Panc1 (cell line): ENCODE measurements around the gene GGA1. TPM values are rescaled to one million over a fixed set of nuclear protein-coding genes. Genes with fewer than 3 reads are reported as not detected.

Source experiments
- ATAC-seq: fragments of 200-7000 bp; cut with Tn5 transposase; 2 replicates; pipeline ENCODE4 v1.9.1; 2020; ENCODE audit warnings: mild to moderate bottlenecking, moderate library complexity
- BruUV-seq: library from RNA; stranded (reverse); fragments of 400-500 nt; replicated peaks from 2 replicates; lab custom pipeline; 2021; lab: Mats Ljungman, UMichigan
- CTCF ChIA-PET: fragments of 300-600 bp; sonication (Branson Sonifier 250); formaldehyde crosslinking; loops from one replicate; lab custom pipeline; 2022; ENCODE audit warnings: antibody characterized with exemption; lab: Charles Lee
- POLR2A ChIA-PET: fragments of 300-600 bp; sonication (Branson Sonifier 250); formaldehyde crosslinking; loops from one replicate; lab custom pipeline; 2022; ENCODE audit warnings: antibody characterized with exemption; lab: Charles Lee
- DNase-seq: peaks from one replicate; pipeline ENCODE4 v3.0.0-alpha.2; 2010; ENCODE audit warnings: low read depth, low spot score
- H3K27ac ChIP-seq: 2 replicates; pipeline ENCODE4 v1.5.1; 2011; ENCODE audit warnings: mild to moderate bottlenecking, low read length, inconsistent platforms
- H3K27me3 ChIP-seq: fragments of 200-500 bp; sonication (Bioruptor generic); 2 replicates; pipeline ENCODE4 v1.6.0; 2014; ENCODE audit warnings: low read length, inconsistent platforms; ENCODE audit not compliant: control insufficient read depth, insufficient read depth
- H3K36me3 ChIP-seq: fragments of 200-500 bp; sonication (Bioruptor generic); 2 replicates; pipeline ENCODE4 v1.5.1; 2014; ENCODE audit warnings: inconsistent platforms, mild to moderate bottlenecking, low read length, moderate library complexity; ENCODE audit not compliant: control insufficient read depth, insufficient read depth
- H3K4me1 ChIP-seq: 2 replicates; pipeline ENCODE4 v1.5.1; 2011; ENCODE audit warnings: inconsistent platforms, mild to moderate bottlenecking, low read length, moderate library complexity; ENCODE audit not compliant: control insufficient read depth, insufficient read depth
- H3K4me3 ChIP-seq, 2 experiments: 2 replicates each; pipeline ENCODE4 v1.5.1; 2011 to 2012; ENCODE audit warnings: low read depth in 2 of 2, low read length in 2 of 2, mild to moderate bottlenecking in 2 of 2, inconsistent platforms in 1 of 2, moderate library complexity in 1 of 2
- H3K9me3 ChIP-seq: fragments of 200-500 bp; sonication (Bioruptor generic); 2 replicates; pipeline ENCODE4 v1.5.1; 2014; ENCODE audit warnings: low read depth, mild to moderate bottlenecking, inconsistent platforms, low read length, moderate library complexity; ENCODE audit not compliant: control insufficient read depth, insufficient read depth
- CTCF ChIP-seq: fragments of 450-650 bp; IDR thresholded peaks from 2 replicates; pipeline ENCODE4 v1.5.1; 2017; ENCODE audit warnings: mild to moderate bottlenecking
- POLR2AphosphoS5 ChIP-seq: IDR thresholded peaks from 2 replicates; pipeline ENCODE4 v1.6.1; 2012; ENCODE audit warnings: mild to moderate bottlenecking, low read depth, low read length, moderate library complexity
- REST ChIP-seq, 2 experiments: IDR thresholded peaks; 2 replicates each; pipeline ENCODE4 v1.6.1; 2011 to 2012; ENCODE audit warnings: low read depth in 2 of 2, control low read depth in 1 of 2, low read length in 1 of 2, mild to moderate bottlenecking in 1 of 2, moderate library complexity in 1 of 2; ENCODE audit not compliant: insufficient read depth in 1 of 2
- SIN3A ChIP-seq: IDR thresholded peaks from 2 replicates; pipeline ENCODE4 v1.6.1; 2012; ENCODE audit warnings: low read depth, mild to moderate bottlenecking, low read length, moderate library complexity, borderline replicate concordance; ENCODE audit not compliant: insufficient read depth
- TCF7L2 ChIP-seq: IDR thresholded peaks from 2 replicates; pipeline ENCODE4 v1.6.1; 2011; ENCODE audit warnings: mild to moderate bottlenecking, low read depth, low read length, inconsistent platforms
- in situ Hi-C: cut with HindIII; loops from 2 replicates; pipeline ENCODE4 v1.10.0; 2016; ENCODE audit warnings: low sequenced_read_pairs, low pct_unique_long_range_greater_than_20kb
- intact Hi-C: fragments of 100-400 bp; cut with micrococcal nuclease; formaldehyde crosslinking; loops from one replicate; pipeline ENCODE4 v1.10.0; 2022; ENCODE audit not compliant: unreplicated experiment
- total RNA-seq: library from RNA; stranded (reverse); gene quantifications from one replicate; pipeline ENCODE4 v1.2.1, GENCODE V29; 2021; ENCODE audit not compliant: unreplicated experiment

GGA1 gene
- total RNA-seq, 1 experiment from 2014 or later = 45.4 TPM

GRCh38 chr22:37591823-37592404 lies 16.7 kb upstream of the GGA1 start:
- intact Hi-C loops (loop anchor here (2.0 kb wide), 1 partner anchor 53 kb away; no protein-coding TSS in a partner anchor), in situ Hi-C loops (no loop called here)
- Histone ChIP-seq H3K9me3 (no peaks in the 10 kb centered on the region), H3K27me3 (no peaks in the 10 kb centered on the region), H3K27ac (no peak overlapping the region), H3K4me3 (0 out of 4 replicates have a peak overlapping the region, but pooled peaks of 1 of the 2 experiments have one; percentile 8), H3K4me1 (no peaks in the 10 kb centered on the region), H3K36me3 (no peaks in the 10 kb centered on the region)
- ATAC-seq (no peak), DNase-seq (no peak)
- CTCF ChIA-PET = interaction anchor here (0.6 to 1.4 kb wide), 12 partner anchors 10 to 134 kb away, joined by 3 to 19 read pairs (median 4); partner anchors contain the start of gene LGALS2
- POLR2A ChIA-PET = no interaction called here
- TF ChIP-seq CTCF (no peak), SIN3A (no peak), POLR2AphosphoS5 (no peak), REST (IDR thresholded peaks at IDR 0.05; ENCODE audit: insufficient read depth in 1 of 2, low read depth in 2 of 2, low read length in 1 of 2) (no peak), TCF7L2 (no peak)
- no TSS peak for BruUV-seq

- DNase-seq = no peak
- Histone ChIP-seq H3K36me3 (no peaks in the 10 kb centered on the region), H3K4me3 (no peak overlapping the region), H3K4me1 (no peaks in the 10 kb centered on the region), H3K27me3 (no peaks in the 10 kb centered on the region), H3K9me3 (no peaks in the 10 kb centered on the region), H3K27ac (no peak overlapping the region)
- in situ Hi-C loops = no loop called here
- TF ChIP-seq REST (IDR thresholded peaks at IDR 0.05; ENCODE audit: insufficient read depth in 1 of 2, low read depth in 2 of 2, low read length in 1 of 2) (no peak), TCF7L2 (no peak), CTCF (no peak), SIN3A (no peak), POLR2AphosphoS5 (no peak)
- BruUV-seq = no TSS peak
- no peak for ATAC-seq
- ChIA-PET CTCF (no interaction called here), POLR2A (no interaction called here)
- intact Hi-C loops = no loop called here
Measured at GRCh38 chr22:37594237-37594636, 14.4 kb upstream of the GGA1 start.
